Measurements from ENCODE around the gene IL4R. TPM values are rescaled to one million over a fixed set of nuclear protein-coding genes. Genes with fewer than 3 reads are reported as not detected.

IL4R gene
- total RNA-seq, 3 donors from 2014 or later = 18.7 to 53.4 (median 51.8) TPM

DNA sequence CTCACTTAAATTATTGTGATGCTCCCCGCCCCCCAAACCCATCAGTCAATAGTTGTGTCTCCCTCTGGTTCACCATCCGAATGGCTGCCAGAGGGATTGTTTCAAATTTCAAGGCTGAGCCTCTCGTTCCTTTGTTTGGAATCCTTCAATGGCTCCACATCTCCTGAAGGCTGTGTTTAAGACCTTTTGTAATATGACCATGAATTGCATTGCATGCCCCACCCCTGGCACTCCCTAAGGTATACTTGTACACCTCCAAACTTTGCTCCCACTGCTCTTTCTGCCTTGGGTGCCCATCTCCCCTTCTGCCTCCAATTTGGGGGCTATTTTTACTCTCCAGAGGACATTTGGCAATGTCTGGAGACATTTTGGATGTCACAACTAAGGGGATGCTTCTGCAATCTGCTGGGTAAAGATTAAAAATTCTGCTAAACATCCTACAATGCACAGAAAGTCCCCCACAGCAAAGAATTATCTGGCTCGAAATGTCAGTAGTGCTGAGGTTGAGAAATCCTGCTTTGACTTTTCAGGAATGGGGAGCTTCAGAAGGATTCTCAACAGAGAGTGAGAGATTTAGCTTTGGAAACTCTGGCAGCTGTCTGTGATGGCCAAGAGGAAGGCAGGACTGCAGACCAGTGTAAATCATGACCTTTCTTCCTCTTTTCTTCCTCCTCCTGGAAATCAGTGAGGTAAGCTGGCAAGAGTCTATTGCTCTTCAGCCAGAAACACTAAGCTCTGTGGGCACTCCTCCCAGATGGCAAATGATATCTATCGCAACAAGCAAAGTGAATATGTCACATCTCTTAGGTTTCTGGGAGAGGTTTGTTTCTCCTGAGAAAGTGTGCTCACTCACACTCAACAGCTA is 8.7 kb upstream of the IL4R start:
- Histone ChIP-seq H3K4me3 (no peak overlapping the region), H3K27me3 (no peaks in the 10 kb centered on the region), H3K9me3 (no peaks in the 10 kb centered on the region), H3K4me1 (no peaks in the 10 kb centered on the region), H3K27ac (peak overlapping the region; percentile 30 to 48), H3K36me3 (no peaks in the 10 kb centered on the region)
- DNase-seq (ENCODE audit: low spot score in 2 of 2) = no peak
- TF ChIP-seq, protein P1, sequence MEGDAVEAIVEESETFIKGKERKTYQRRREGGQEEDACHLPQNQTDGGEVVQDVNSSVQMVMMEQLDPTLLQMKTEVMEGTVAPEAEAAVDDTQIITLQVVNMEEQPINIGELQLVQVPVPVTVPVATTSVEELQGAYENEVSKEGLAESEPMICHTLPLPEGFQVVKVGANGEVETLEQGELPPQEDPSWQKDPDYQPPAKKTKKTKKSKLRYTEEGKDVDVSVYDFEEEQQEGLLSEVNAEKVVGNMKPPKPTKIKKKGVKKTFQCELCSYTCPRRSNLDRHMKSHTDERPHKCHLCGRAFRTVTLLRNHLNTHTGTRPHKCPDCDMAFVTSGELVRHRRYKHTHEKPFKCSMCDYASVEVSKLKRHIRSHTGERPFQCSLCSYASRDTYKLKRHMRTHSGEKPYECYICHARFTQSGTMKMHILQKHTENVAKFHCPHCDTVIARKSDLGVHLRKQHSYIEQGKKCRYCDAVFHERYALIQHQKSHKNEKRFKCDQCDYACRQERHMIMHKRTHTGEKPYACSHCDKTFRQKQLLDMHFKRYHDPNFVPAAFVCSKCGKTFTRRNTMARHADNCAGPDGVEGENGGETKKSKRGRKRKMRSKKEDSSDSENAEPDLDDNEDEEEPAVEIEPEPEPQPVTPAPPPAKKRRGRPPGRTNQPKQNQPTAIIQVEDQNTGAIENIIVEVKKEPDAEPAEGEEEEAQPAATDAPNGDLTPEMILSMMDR (IDR thresholded peaks at IDR 0.05) = no peak
- TF ChIP-seq POLR2AphosphoS5 (IDR thresholded peaks at IDR 0.05) (no peak), POLR2A (IDR thresholded peaks at IDR 0.05) (no peak)
- intact Hi-C loops (cut with DNase I; ENCODE audit: low total_unique reads) = no loop called here

DNA sequence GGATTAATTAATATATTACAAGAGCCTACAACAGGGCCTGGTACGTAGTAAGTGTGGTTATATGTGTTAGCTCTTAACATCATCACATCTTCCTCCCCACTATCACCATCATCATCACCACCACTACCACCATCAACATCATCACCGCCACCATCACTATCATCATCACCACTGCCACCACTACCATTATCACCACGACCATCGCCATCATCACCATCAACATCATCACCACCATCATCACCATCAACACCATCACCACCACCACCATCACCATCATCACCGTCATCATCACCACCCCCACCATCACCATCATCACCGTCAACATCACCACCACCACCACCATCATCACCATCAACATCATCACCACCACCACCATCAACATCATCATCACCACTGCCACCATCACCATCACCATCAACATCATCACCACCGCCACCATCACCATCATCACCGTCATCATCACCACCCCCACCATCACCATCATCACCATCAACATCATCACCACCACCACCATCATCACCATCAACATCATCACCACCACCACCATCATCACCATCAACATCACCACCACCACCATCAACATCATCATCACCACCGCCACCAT is 7.8 kb upstream of the IL4R start:
- Histone ChIP-seq H3K27ac (peak overlapping the region; percentile 30 to 48), H3K4me3 (no peak overlapping the region), H3K36me3 (no peaks in the 10 kb centered on the region), H3K27me3 (no peaks in the 10 kb centered on the region), H3K4me1 (no peaks in the 10 kb centered on the region), H3K9me3 (no peaks in the 10 kb centered on the region)
- intact Hi-C loops (cut with DNase I; ENCODE audit: low total_unique reads) = no loop called here
- TF ChIP-seq, protein P1 (IDR thresholded peaks at IDR 0.05) = no peak
- TF ChIP-seq POLR2AphosphoS5 (IDR thresholded peaks at IDR 0.05) (no peak), POLR2A (IDR thresholded peaks at IDR 0.05) (no peak)
- DNase-seq (ENCODE audit: low spot score in 2 of 2) = peak in 1 of 2 donors; percentile 2

DNA sequence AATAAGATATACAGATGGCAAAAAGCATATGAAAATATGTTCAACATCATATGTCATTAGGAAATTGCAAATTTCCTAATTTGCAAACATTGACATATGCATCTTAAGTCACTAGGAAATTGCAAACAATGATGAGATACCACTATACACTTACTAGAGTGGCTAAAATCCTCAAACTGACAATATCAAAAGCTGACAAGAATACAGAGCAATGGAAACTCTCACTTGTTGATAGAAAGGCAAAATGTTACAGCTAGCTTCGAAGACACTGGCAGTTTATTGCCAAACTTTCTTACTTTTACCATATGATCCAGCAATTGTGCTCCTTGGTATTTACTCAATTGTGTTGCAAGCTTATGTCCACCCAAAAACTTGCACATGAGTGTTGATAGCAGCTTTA is 5.0 kb upstream of the IL4R start:
- Histone ChIP-seq H3K9me3 (no peaks in the 10 kb centered on the region), H3K27ac (no peak overlapping the region), H3K36me3 (no peaks in the 10 kb centered on the region), H3K27me3 (no peaks in the 10 kb centered on the region), H3K4me3 (no peak overlapping the region), H3K4me1 (peaks cover 0 to 5% of the 10 kb centered on the region in 2 donors)
- TF ChIP-seq, protein P1 (IDR thresholded peaks at IDR 0.05) = no peak
- no peak for TF ChIP-seq POLR2AphosphoS5 (IDR thresholded peaks at IDR 0.05)
- no peak for TF ChIP-seq POLR2A (IDR thresholded peaks at IDR 0.05)
- no peak for DNase-seq (ENCODE audit: low spot score in 2 of 2)
- intact Hi-C loops (cut with DNase I; ENCODE audit: low total_unique reads) = no loop called here

DNA sequence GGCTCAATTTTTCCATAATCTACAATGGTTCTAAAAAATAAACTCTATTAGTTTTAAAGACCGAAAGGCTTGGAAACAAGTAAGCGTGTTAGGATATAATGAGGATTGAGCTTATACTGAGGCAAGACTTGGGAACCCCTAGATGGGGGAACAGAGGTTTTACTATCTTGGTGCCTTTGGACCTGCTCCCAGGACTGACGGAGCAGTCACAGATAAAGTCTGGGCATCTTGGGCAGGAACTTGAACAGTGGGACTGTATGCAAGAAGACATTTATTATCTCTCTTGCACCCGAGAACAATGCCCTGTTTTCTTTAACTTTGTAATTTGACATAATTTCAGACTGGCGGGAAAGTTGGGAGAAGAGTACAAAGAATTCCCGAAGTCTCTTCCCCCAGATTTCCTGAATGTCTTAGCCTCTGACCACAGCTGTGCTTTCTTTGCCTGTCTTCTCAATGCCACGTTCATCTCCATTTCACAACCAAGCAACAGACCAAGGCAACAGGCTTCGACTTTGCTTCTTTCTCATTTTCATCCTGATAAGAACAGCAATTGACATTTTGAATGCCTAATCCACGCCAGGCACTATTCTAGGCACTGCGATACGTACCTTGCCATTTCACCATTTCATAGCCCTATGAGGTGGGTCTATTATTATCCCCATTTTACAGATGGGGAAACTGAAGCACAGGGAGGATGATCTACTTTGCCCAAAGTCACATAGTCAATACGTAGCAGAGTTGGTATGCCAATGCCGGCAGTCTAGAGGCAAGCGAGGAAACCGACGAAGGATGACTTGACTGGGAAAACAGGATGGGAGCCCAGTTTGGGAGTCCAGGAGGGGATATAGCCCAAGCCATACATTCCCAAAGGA is 3.0 kb upstream of the IL4R start:
- intact Hi-C loops (cut with DNase I; ENCODE audit: low total_unique reads) = loop anchor here (10.0 kb wide), 1 partner anchor 76 kb away; no protein-coding TSS in a partner anchor
- TF ChIP-seq, protein P1 (IDR thresholded peaks at IDR 0.05) = no peak
- TF ChIP-seq POLR2AphosphoS5 (IDR thresholded peaks at IDR 0.05) = no peak
- no peak for TF ChIP-seq POLR2A (IDR thresholded peaks at IDR 0.05)
- peak in 1 of 2 donors; percentile 10 for DNase-seq (ENCODE audit: low spot score in 2 of 2)

More for the DNA sequence above, 3.0 kb upstream of the IL4R start:
- Histone ChIP-seq H3K27me3 (no peaks in the 10 kb centered on the region), H3K4me1 (peaks cover 0 to 5% of the 10 kb centered on the region in 2 donors), H3K27ac (peak overlapping the region in 1 of 2 donors; percentile 3), H3K4me3 (no peak overlapping the region), H3K9me3 (no peaks in the 10 kb centered on the region), H3K36me3 (no peaks in the 10 kb centered on the region)
